SK-N-SH treated with all-trans-retinoic acid at 6 μM for 48 hours (cell line): ENCODE measurements around the gene DNAH8.

Experiments used
- ATAC-seq: fragments of 200-7000 bp; cut with Tn5 transposase; 3 replicates; pipeline ENCODE4 v1.9.1; 2020; ENCODE audit warnings: mild to moderate bottlenecking, moderate library complexity
- ARNTL ChIP-seq: fragments of 450-650 bp; formaldehyde crosslinking; IDR thresholded peaks from 2 replicates; pipeline ENCODE4 v1.5.0; 2020; ENCODE audit warnings: low read depth, mild to moderate bottlenecking, moderate library complexity, borderline replicate concordance
- BACH2 ChIP-seq: fragments of 250-450 bp; sonication (Bioruptor Pico); IDR thresholded peaks from 2 replicates; pipeline ENCODE4 v1.9.0; 2021; ENCODE audit warnings: mild to moderate bottlenecking, borderline replicate concordance
- CREB5 ChIP-seq: fragments of 250-450 bp; sonication (Bioruptor Pico); IDR thresholded peaks from 2 replicates; pipeline ENCODE4 v1.5.1; 2020; ENCODE audit warnings: low read depth, mild to moderate bottlenecking, moderate library complexity
- CSDC2 ChIP-seq: fragments of 250-450 bp; sonication (Bioruptor Pico); IDR thresholded peaks from 2 replicates; pipeline ENCODE4 v1.5.0; 2020; ENCODE audit warnings: mild to moderate bottlenecking, moderate library complexity
- CSRNP3 ChIP-seq: fragments of 250-450 bp; sonication (Bioruptor Pico); IDR thresholded peaks from 2 replicates; pipeline ENCODE4 v1.5.1; 2021; ENCODE audit warnings: mild to moderate bottlenecking, moderate library complexity
- ESRRG ChIP-seq: fragments of 250-450 bp; sonication (Bioruptor Pico); IDR thresholded peaks from 2 replicates; pipeline ENCODE4 v1.6.1; 2021; ENCODE audit warnings: mild to moderate bottlenecking
- GLIS3 ChIP-seq: fragments of 250-450 bp; sonication (Bioruptor Pico); IDR thresholded peaks from 2 replicates; pipeline ENCODE4 v1.5.0; 2020; ENCODE audit warnings: mild to moderate bottlenecking, moderate library complexity
- OSR1 ChIP-seq: fragments of 250-450 bp; sonication (Bioruptor Pico); IDR thresholded peaks from 2 replicates; pipeline ENCODE4 v1.8.0; 2022; ENCODE audit warnings: moderate library complexity, mild to moderate bottlenecking, inconsistent platforms
- PATZ1 ChIP-seq: fragments of 250-450 bp; sonication (Bioruptor Pico); IDR thresholded peaks from 2 replicates; pipeline ENCODE4 v1.8.0; 2020; ENCODE audit warnings: mild to moderate bottlenecking, moderate library complexity, borderline replicate concordance
- POU6F1 ChIP-seq: fragments of 250-450 bp; sonication (Bioruptor Pico); IDR thresholded peaks from 2 replicates; pipeline ENCODE4 v1.8.0; 2021; ENCODE audit warnings: low read depth, mild to moderate bottlenecking, moderate library complexity, borderline replicate concordance
- RARB ChIP-seq: fragments of 250-450 bp; sonication (Bioruptor Pico); IDR thresholded peaks from 2 replicates; pipeline ENCODE4 v1.8.0; 2021; ENCODE audit warnings: mild to moderate bottlenecking, moderate library complexity
- SNAI2 ChIP-seq: fragments of 250-450 bp; sonication (Bioruptor Pico); IDR thresholded peaks from 2 replicates; pipeline ENCODE4 v1.5.0; 2020; ENCODE audit warnings: mild to moderate bottlenecking, moderate library complexity
- TCF4 ChIP-seq: fragments of 250-450 bp; sonication (Bioruptor Pico); IDR thresholded peaks from 2 replicates; pipeline ENCODE4 v1.8.0; 2021; ENCODE audit warnings: mild to moderate bottlenecking, moderate library complexity, borderline replicate concordance
- TOX ChIP-seq: fragments of 250-450 bp; sonication (Bioruptor Pico); IDR thresholded peaks from 2 replicates; pipeline ENCODE4 v1.8.0; 2021; ENCODE audit warnings: mild to moderate bottlenecking, moderate library complexity, borderline replicate concordance
- TSHZ2 ChIP-seq: fragments of 250-450 bp; sonication (Bioruptor Pico); IDR thresholded peaks from 2 replicates; pipeline ENCODE4 v1.5.0; 2020; ENCODE audit warnings: mild to moderate bottlenecking, moderate library complexity
- ZFP3 ChIP-seq: fragments of 250-450 bp; sonication (Bioruptor Pico); IDR thresholded peaks from 2 replicates; pipeline ENCODE4 v1.5.0; 2020; ENCODE audit warnings: mild to moderate bottlenecking, moderate library complexity
- ZFP30 ChIP-seq: fragments of 450-650 bp; formaldehyde crosslinking; IDR thresholded peaks from 2 replicates; pipeline ENCODE4 v1.5.0; 2022; ENCODE audit warnings: mild to moderate bottlenecking, moderate library complexity
- ZNF70 ChIP-seq: fragments of 450-650 bp; formaldehyde crosslinking; IDR thresholded peaks from 2 replicates; pipeline ENCODE4 v1.5.0; 2020; ENCODE audit warnings: mild to moderate bottlenecking, moderate library complexity
- ZNF8 ChIP-seq: fragments of 450-650 bp; formaldehyde crosslinking; IDR thresholded peaks from 2 replicates; pipeline ENCODE4 v1.5.0; 2020; ENCODE audit warnings: mild to moderate bottlenecking, moderate library complexity

DNAH8 gene

GRCh38 chr6:38676974-38677544 lies 38.1 kb upstream of the DNAH8 start:
- TF ChIP-seq TSHZ2 (CRISPR knock-in tag): no peak
- TF ChIP-seq ZNF70 (CRISPR knock-in tag): no peak
- no peak for ATAC-seq

GRCh38 chr6:38678178-38678760 lies 36.8 kb upstream of the DNAH8 start:
- TF ChIP-seq CSRNP3 (CRISPR knock-in tag) (no peak), OSR1 (CRISPR knock-in tag) (no peak), PATZ1 (CRISPR knock-in tag) (no peak), TCF4 (no peak), ESRRG (CRISPR knock-in tag) (no peak)
- no peak for ATAC-seq

GRCh38 chr6:38679668-38680067 lies 35.4 kb upstream of the DNAH8 start:
- TF ChIP-seq SNAI2 (CRISPR knock-in tag): no peak
- no peak for ATAC-seq

GRCh38 chr6:38681850-38682249 lies 33.3 kb upstream of the DNAH8 start:
- ATAC-seq: no peak
- TF ChIP-seq CSDC2 (CRISPR knock-in tag) (no peak), GLIS3 (CRISPR knock-in tag) (no peak), ESRRG (CRISPR knock-in tag) (no peak), POU6F1 (CRISPR knock-in tag) (no peak), ZFP3 (no peak), SNAI2 (CRISPR knock-in tag) (no peak), ARNTL (no peak), TSHZ2 (CRISPR knock-in tag) (no peak), TCF4 (no peak), ZNF70 (CRISPR knock-in tag) (no peak), PATZ1 (CRISPR knock-in tag) (no peak), ZFP30 (no peak), CSRNP3 (CRISPR knock-in tag) (no peak), BACH2 (no peak), ZNF8 (CRISPR knock-in tag) (no peak), OSR1 (CRISPR knock-in tag) (no peak), CREB5 (CRISPR knock-in tag) (no peak), TOX (CRISPR knock-in tag) (no peak), RARB (CRISPR knock-in tag) (no peak)
- TF ChIP-seq, all 23 proteins: peak for 0
